Placental pericyte (primary cell): Measurements from ENCODE around the gene ADGRF3. TPM values are rescaled to one million over a fixed set of nuclear protein-coding genes. Genes with fewer than 3 reads are reported as not detected.

Experiments used
- total RNA-seq: library from RNA; depleted of rRNA; stranded (reverse); fragments of >200 nt; gene quantifications from 2 replicates; pipeline ENCODE4 v1.2.3, GENCODE V29; 2012

ADGRF3 gene
- under 0.01 TPM in 2 replicates for total RNA-seq

GRCh38 chr2:26346454-26347053, at the start of gene ADGRF3:
ADGRF3 (minus strand) TSS chr2:26346789; CDS start chr2:26346234, 555 bp downstream.

GRCh38 chr2:26345545-26346453, 790 bp downstream of the ADGRF3 start, which contains the start of gene SELENOI:
SELENOI (plus strand) TSS chr2:26346143; CDS start chr2:26346233, 90 bp downstream.

Other genes starting within 250 kb of the ADGRF3 start
- 1.3 TPM in 2 replicates for gene GAREM2, start 173.7 kb downstream of the ADGRF3 start, total RNA-seq
- 115 and 143 TPM in 2 replicates for gene HADHA, start 102.2 kb downstream of the ADGRF3 start, total RNA-seq
- 75.4 and 88.6 TPM in 2 replicates for gene HADHB, start 101.8 kb downstream of the ADGRF3 start, total RNA-seq
- gene SELENOI, start 646 bp downstream of the ADGRF3 start, total RNA-seq, result 17.9 and 34.6 TPM in 2 replicates
- gene DRC1, start 55.1 kb upstream of the ADGRF3 start, total RNA-seq, result not detected in 2 replicates
- 0.14 TPM in 1 of 2 replicates, not detected in the other for gene OTOF, start 131.3 kb upstream of the ADGRF3 start, total RNA-seq